Measurements from ENCODE around the gene LPP.

LPP gene

GRCh38 chr3:188729422-188729821 is 575.5 kb downstream of the LPP start:
- no peak for DNase-seq (ENCODE audit: low spot score in 2 of 2)
- in situ Hi-C loops (cut with MboI; ENCODE audit: low sequenced_read_pairs) = no loop called here
- no peak overlapping the region for H3K4me3 ChIP-seq
- H3K27me3 ChIP-seq (ENCODE audit: low read depth) = no peaks in the 10 kb centered on the region
- no peaks in the 10 kb centered on the region for H3K4me1 ChIP-seq
- no peaks in the 10 kb centered on the region for H3K9me3 ChIP-seq
- no peaks in the 10 kb centered on the region for H3K36me3 ChIP-seq (replicated peaks)

DNA sequence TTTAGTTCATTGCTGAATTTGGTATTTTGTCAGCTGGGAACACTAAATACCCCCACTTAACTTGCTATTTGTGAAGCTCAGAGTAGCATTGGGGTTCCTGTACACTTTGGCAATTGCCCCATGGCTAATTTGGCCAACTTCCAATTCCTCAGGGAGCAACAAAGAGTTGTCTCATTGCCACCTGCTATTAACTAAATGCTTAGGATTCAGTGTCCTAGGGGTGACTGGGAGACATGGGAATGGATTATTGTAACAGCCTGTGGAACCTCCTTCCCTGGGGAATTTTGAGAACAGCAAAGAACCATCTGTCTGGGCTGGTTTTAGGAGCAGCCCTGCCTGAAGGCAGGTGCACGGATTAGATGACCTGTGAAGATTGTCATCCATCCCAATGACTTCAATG is 580.4 kb downstream of the LPP start:
- Histone ChIP-seq H3K9me3 (no peaks in the 10 kb centered on the region), H3K27me3 (ENCODE audit: low read depth) (no peaks in the 10 kb centered on the region), H3K36me3 (replicated peaks) (no peaks in the 10 kb centered on the region), H3K4me1 (no peaks in the 10 kb centered on the region), H3K4me3 (no peak overlapping the region)
- in situ Hi-C loops (cut with MboI; ENCODE audit: low sequenced_read_pairs) = no loop called here
- no peak for DNase-seq (ENCODE audit: low spot score in 2 of 2)

- Histone ChIP-seq H3K4me1 (no peaks in the 10 kb centered on the region), H3K4me3 (no peak overlapping the region), H3K36me3 (replicated peaks) (no peaks in the 10 kb centered on the region), H3K27me3 (ENCODE audit: low read depth) (no peaks in the 10 kb centered on the region), H3K9me3 (no peaks in the 10 kb centered on the region)
- in situ Hi-C loops (cut with MboI; ENCODE audit: low sequenced_read_pairs) = no loop called here
- no peak for DNase-seq (ENCODE audit: low spot score in 2 of 2)
Measured at GRCh38 chr3:188739511-188739910, 585.6 kb downstream of the LPP start.

DNA sequence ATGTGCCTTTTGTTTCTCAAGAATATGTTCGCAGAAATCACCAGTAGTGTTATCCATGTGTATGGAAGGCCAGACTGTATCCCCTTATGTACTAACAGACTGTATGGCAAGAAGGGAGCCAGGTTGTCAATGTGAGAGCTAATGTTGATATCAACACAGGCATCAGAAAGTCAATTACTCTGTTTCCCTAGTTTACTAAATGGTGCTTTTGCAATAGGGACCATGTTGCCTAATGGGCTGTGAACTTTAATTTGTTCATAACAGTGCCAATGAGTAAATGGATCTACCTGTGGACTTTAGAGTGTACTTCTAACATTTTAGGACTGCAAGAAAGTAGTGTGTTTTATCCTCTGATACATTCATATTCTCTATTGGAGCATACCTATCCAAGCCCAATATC is 586.1 kb downstream of the LPP start:
- Histone ChIP-seq H3K9me3 (no peaks in the 10 kb centered on the region), H3K4me1 (no peaks in the 10 kb centered on the region), H3K36me3 (replicated peaks) (no peaks in the 10 kb centered on the region), H3K4me3 (no peak overlapping the region), H3K27me3 (ENCODE audit: low read depth) (no peaks in the 10 kb centered on the region)
- in situ Hi-C loops (cut with MboI; ENCODE audit: low sequenced_read_pairs) = no loop called here
- no peak for DNase-seq (ENCODE audit: low spot score in 2 of 2)

GRCh38 chr3:188742755-188743550 is 589.0 kb downstream of the LPP start:
- Histone ChIP-seq H3K4me1 (no peaks in the 10 kb centered on the region), H3K36me3 (replicated peaks) (no peaks in the 10 kb centered on the region), H3K9me3 (no peaks in the 10 kb centered on the region), H3K27me3 (ENCODE audit: low read depth) (no peaks in the 10 kb centered on the region), H3K4me3 (no peak overlapping the region)
- DNase-seq (ENCODE audit: low spot score in 2 of 2) = no peak
- in situ Hi-C loops (cut with MboI; ENCODE audit: low sequenced_read_pairs) = no loop called here

GRCh38 chr3:188744166-188744565 is 590.2 kb downstream of the LPP start:
- H3K36me3 ChIP-seq (replicated peaks) = no peaks in the 10 kb centered on the region
- DNase-seq (ENCODE audit: low spot score in 2 of 2) = no peak
- H3K4me3 ChIP-seq = no peak overlapping the region
- H3K27me3 ChIP-seq (ENCODE audit: low read depth) = no peaks in the 10 kb centered on the region
- H3K4me1 ChIP-seq = no peaks in the 10 kb centered on the region
- H3K9me3 ChIP-seq = no peaks in the 10 kb centered on the region
- in situ Hi-C loops (cut with MboI; ENCODE audit: low sequenced_read_pairs) = no loop called here

DNA sequence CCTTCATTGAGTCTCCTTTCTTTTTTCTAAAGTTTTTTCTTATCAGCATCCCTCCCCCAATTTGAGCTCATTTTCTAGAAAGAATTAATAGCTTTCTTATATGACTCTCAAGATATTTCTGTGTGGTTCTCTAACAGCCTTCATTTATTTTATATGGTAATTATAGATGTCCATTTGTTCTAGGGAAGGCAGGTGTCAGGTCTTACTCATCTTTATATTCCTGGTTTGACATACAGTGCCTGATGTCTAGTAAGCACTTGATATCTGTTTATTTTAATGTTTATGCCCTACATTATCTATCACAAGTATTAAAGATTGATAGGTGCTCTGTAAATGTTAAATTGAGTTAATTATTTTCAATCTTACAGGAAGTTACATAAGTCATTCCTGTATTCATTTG is 591.1 kb downstream of the LPP start:
- H3K27me3 ChIP-seq (ENCODE audit: low read depth) = no peaks in the 10 kb centered on the region
- H3K36me3 ChIP-seq (replicated peaks) = no peaks in the 10 kb centered on the region
- no peak overlapping the region for H3K4me3 ChIP-seq
- H3K4me1 ChIP-seq = no peaks in the 10 kb centered on the region
- in situ Hi-C loops (cut with MboI; ENCODE audit: low sequenced_read_pairs) = no loop called here
- DNase-seq (ENCODE audit: low spot score in 2 of 2) = no peak
- H3K9me3 ChIP-seq = no peaks in the 10 kb centered on the region

- H3K4me3 ChIP-seq = no peak overlapping the region
- no peaks in the 10 kb centered on the region for H3K36me3 ChIP-seq (replicated peaks)
- no peaks in the 10 kb centered on the region for H3K4me1 ChIP-seq
- in situ Hi-C loops (cut with MboI; ENCODE audit: low sequenced_read_pairs) = no loop called here
- DNase-seq (ENCODE audit: low spot score in 2 of 2) = no peak
- H3K27me3 ChIP-seq (ENCODE audit: low read depth) = no peaks in the 10 kb centered on the region
- no peaks in the 10 kb centered on the region for H3K9me3 ChIP-seq
Measured at GRCh38 chr3:188746291-188746783, 592.4 kb downstream of the LPP start.

DNA sequence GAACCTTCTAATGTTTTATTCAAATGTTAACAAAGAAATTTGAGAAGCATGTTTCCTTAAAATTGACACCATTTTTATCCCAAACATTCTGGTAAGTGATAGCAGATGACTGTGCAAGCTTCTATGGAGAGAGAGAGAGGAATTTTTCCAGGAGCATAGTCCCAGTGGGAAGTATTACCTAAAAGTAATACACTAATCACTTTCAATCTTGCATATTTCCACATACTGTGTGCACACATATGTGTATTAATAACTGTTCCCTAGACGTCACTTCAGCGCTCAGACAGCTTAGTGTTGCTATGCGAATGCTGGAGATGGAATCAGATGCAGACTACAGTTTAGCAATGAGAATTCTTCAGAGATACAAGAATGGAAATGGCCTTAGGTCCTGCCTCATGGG is 593.5 kb downstream of the LPP start:
- no peak for DNase-seq (ENCODE audit: low spot score in 2 of 2)
- H3K4me1 ChIP-seq = no peaks in the 10 kb centered on the region
- H3K4me3 ChIP-seq = no peak overlapping the region
- no peaks in the 10 kb centered on the region for H3K9me3 ChIP-seq
- no peaks in the 10 kb centered on the region for H3K36me3 ChIP-seq (replicated peaks)
- H3K27me3 ChIP-seq (ENCODE audit: low read depth) = no peaks in the 10 kb centered on the region
- in situ Hi-C loops (cut with MboI; ENCODE audit: low sequenced_read_pairs) = no loop called here

DNA sequence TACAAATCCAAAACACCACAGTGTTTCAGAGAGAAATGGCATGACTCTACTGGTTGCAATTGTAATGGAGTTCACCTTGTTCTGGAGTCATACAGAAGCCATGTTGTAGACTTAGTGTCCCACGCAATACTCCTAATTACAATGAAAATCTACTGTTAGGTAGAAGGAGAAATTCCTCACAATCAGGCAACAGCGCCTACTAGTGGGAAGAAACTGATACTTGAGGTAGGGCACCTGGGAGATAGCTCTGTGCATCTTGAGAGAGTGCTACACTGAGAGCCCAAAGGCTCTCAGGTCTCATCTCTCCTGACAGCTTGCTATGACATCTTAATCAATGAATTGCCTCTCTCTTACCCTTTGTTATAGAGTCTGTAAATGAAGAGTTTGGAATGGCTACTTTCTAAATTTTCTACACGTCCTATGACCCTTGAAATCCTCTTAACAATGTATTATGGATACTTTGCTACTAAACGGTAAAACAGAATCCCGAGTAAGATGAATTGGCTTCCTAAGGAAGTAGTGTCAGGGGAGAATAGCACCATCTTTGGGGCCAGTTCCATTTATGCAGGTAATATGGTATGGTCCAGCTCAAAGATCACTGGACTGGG is 595.2 kb downstream of the LPP start:
- in situ Hi-C loops (cut with MboI; ENCODE audit: low sequenced_read_pairs) = no loop called here
- Histone ChIP-seq H3K9me3 (no peaks in the 10 kb centered on the region), H3K4me1 (no peaks in the 10 kb centered on the region), H3K36me3 (replicated peaks) (no peaks in the 10 kb centered on the region), H3K4me3 (no peak overlapping the region), H3K27me3 (ENCODE audit: low read depth) (no peaks in the 10 kb centered on the region)
- peak; percentile 51 to 70 for DNase-seq (ENCODE audit: low spot score in 2 of 2)

GRCh38 chr3:188749830-188750229 is 595.9 kb downstream of the LPP start:
- DNase-seq (ENCODE audit: low spot score in 2 of 2) = no peak
- Histone ChIP-seq H3K36me3 (replicated peaks) (no peaks in the 10 kb centered on the region), H3K9me3 (no peaks in the 10 kb centered on the region), H3K4me3 (no peak overlapping the region), H3K27me3 (ENCODE audit: low read depth) (no peaks in the 10 kb centered on the region), H3K4me1 (no peaks in the 10 kb centered on the region)
- in situ Hi-C loops (cut with MboI; ENCODE audit: low sequenced_read_pairs) = loop anchor here (25.0 kb wide), 1 partner anchor 1013 kb away; the partner anchor contains the start of gene BCL6

- no peak for DNase-seq (ENCODE audit: low spot score in 2 of 2)
- Histone ChIP-seq H3K36me3 (replicated peaks) (no peaks in the 10 kb centered on the region), H3K4me3 (no peak overlapping the region), H3K4me1 (no peaks in the 10 kb centered on the region), H3K27me3 (ENCODE audit: low read depth) (no peaks in the 10 kb centered on the region), H3K9me3 (no peaks in the 10 kb centered on the region)
- in situ Hi-C loops (cut with MboI; ENCODE audit: low sequenced_read_pairs) = loop anchor here (25.0 kb wide), 1 partner anchor 1013 kb away; the partner anchor contains the start of gene BCL6
Measured at GRCh38 chr3:188750617-188751016, 596.7 kb downstream of the LPP start.

- H3K4me1 ChIP-seq = no peaks in the 10 kb centered on the region
Measured at GRCh38 chr3:188752850-188753249, 598.9 kb downstream of the LPP start.

GRCh38 chr3:188754267-188754666 is 600.3 kb downstream of the LPP start:
- no peaks in the 10 kb centered on the region for H3K4me1 ChIP-seq
- no peak for DNase-seq (ENCODE audit: low spot score in 2 of 2)
- H3K36me3 ChIP-seq (replicated peaks) = no peaks in the 10 kb centered on the region
- H3K9me3 ChIP-seq = no peaks in the 10 kb centered on the region
- in situ Hi-C loops (cut with MboI; ENCODE audit: low sequenced_read_pairs) = loop anchor here (25.0 kb wide), 1 partner anchor 1017 kb away; the partner anchor contains the start of gene BCL6
- H3K27me3 ChIP-seq (ENCODE audit: low read depth) = no peaks in the 10 kb centered on the region
- no peak overlapping the region for H3K4me3 ChIP-seq

More at GRCh38 chr3:188752850-188753249, 598.9 kb downstream of the LPP start:
- DNase-seq (ENCODE audit: low spot score in 2 of 2) = no peak
- no peaks in the 10 kb centered on the region for H3K36me3 ChIP-seq (replicated peaks)
- in situ Hi-C loops (cut with MboI; ENCODE audit: low sequenced_read_pairs) = loop anchor here (25.0 kb wide), 1 partner anchor 1016 kb away; the partner anchor contains the start of gene BCL6
- H3K4me3 ChIP-seq = no peak overlapping the region
- no peaks in the 10 kb centered on the region for H3K9me3 ChIP-seq
- no peaks in the 10 kb centered on the region for H3K27me3 ChIP-seq (ENCODE audit: low read depth)

Measured in HAP-1 (cell line).